B cell (primary cell): ENCODE measurements around the gene TMEM140. TPM values are rescaled to one million over a fixed set of nuclear protein-coding genes. Genes with fewer than 3 reads are reported as not detected.
A peak's percentile ranks its signal among the peaks of the same experiment; 100 is the strongest.

Source experiments
- ATAC-seq: fragments of 200-7000 bp; cut with Tn5 transposase; one replicate; pipeline ENCODE4 v1.10.0; 2021; ENCODE audit warnings: low read depth, mild to moderate bottlenecking, moderate number of reproducible peaks, moderate library complexity
- CTCF ChIA-PET: fragments of 350-600 bp; sonication (Branson Sonifier 250); formaldehyde crosslinking; loops from one replicate; lab custom pipeline; 2021; ENCODE audit warnings: antibody characterized with exemption, inconsistent platforms; lab: Charles Lee
- POLR2A ChIA-PET: fragments of 350-600 bp; sonication (Branson Sonifier 250); formaldehyde crosslinking; loops from one replicate; lab custom pipeline; 2021; ENCODE audit warnings: antibody characterized with exemption; lab: Charles Lee
- DNase-seq: peaks from one replicate; pipeline ENCODE4 v3.0.0; 2013
- H2AFZ ChIP-seq: 2 replicates; pipeline ENCODE4 v1.6.1; 2012; ENCODE audit warnings: mild to moderate bottlenecking, low read depth, low read length; ENCODE audit not compliant: insufficient read depth, poor library complexity, severe bottlenecking
- H3K27ac ChIP-seq, 2 donors: 1 replicate in 1 of 2; 2 replicates in 1 of 2; pipeline ENCODE4 v1.5.1; 2012 to 2013; ENCODE audit warnings: low read length in 2 of 2, mild to moderate bottlenecking in 2 of 2, moderate library complexity in 1 of 2
- H3K27me3 ChIP-seq, 4 experiments: fragments of 200-600 bp in 1 of 4; sonication (generic) in 1 of 4; replicated peaks in 1 of 4; 1 replicate in 2 of 4; 2 replicates in 2 of 4; pipeline versions ENCODE4 v1.6.1 to v1.7.0; 2013 to 2016; ENCODE audit warnings: low read length in 3 of 4, mild to moderate bottlenecking in 2 of 4, mixed read lengths in 1 of 4, moderate library complexity in 1 of 4; ENCODE audit not compliant: insufficient read depth in 4 of 4, control insufficient read depth in 3 of 4; ENCODE audit errors: control extremely low read depth in 1 of 4
- H3K36me3 ChIP-seq, 2 experiments: replicated peaks in 1 of 2; 1 replicate in 1 of 2; 2 replicates in 1 of 2; pipeline versions ENCODE4 v1.6.1 to v1.7.1; 2013; ENCODE audit warnings: low read length in 1 of 2; ENCODE audit not compliant: insufficient read depth in 2 of 2, control insufficient read depth in 1 of 2; ENCODE audit errors: control extremely low read depth in 1 of 2, extremely low read depth in 1 of 2
- H3K4me1 ChIP-seq, 2 donors: fragments of 200-600 bp in 1 of 2; sonication (generic) in 1 of 2; 1 replicate in 1 of 2; 2 replicates in 1 of 2; pipeline versions ENCODE4 v1.5.1 to v1.6.1; 2013 to 2017; ENCODE audit warnings: low read length in 2 of 2; ENCODE audit not compliant: control insufficient read depth in 2 of 2, insufficient read depth in 2 of 2
- H3K4me2 ChIP-seq: replicated peaks from 2 replicates; pipeline ENCODE3; 2012; ENCODE audit warnings: mild to moderate bottlenecking, low read depth, low read length; ENCODE audit not compliant: poor library complexity, severe bottlenecking
- H3K4me3 ChIP-seq, 5 experiments: fragments of 200-600 bp in 1 of 5; sonication (generic) in 1 of 5; 1 replicate in 3 of 5; 2 replicates in 2 of 5; pipeline versions ENCODE4 v1.5.1 to v1.7.0; 2011 to 2016; ENCODE audit warnings: low read length in 4 of 5, mild to moderate bottlenecking in 4 of 5, low read depth in 2 of 5, control low read depth in 1 of 5, moderate library complexity in 1 of 5; ENCODE audit not compliant: insufficient read depth in 1 of 5; ENCODE audit errors: control extremely low read depth in 1 of 5, extremely low read depth in 1 of 5
- H3K79me2 ChIP-seq: fragments of 200-600 bp; sonication (generic); one replicate; pipeline ENCODE4 v1.6.0; 2016; ENCODE audit warnings: low read length; ENCODE audit not compliant: control insufficient read depth, insufficient read depth
- H3K9ac ChIP-seq: fragments of 200-600 bp; sonication (generic); 2 replicates; pipeline ENCODE4 v1.6.1; 2017; ENCODE audit warnings: mild to moderate bottlenecking, low read length, moderate library complexity
- H3K9me3 ChIP-seq, 3 donors: one replicate each; pipeline versions ENCODE4 v1.6.1 to v1.7.1; 2013; ENCODE audit warnings: low read length in 2 of 3; ENCODE audit not compliant: control insufficient read depth in 2 of 3, insufficient read depth in 1 of 3; ENCODE audit errors: control extremely low read depth in 1 of 3
- H4K20me1 ChIP-seq: 2 replicates; pipeline ENCODE4 v1.6.0; 2012; ENCODE audit warnings: mild to moderate bottlenecking, low read length; ENCODE audit not compliant: insufficient read depth, control insufficient read depth, poor library complexity, severe bottlenecking
- H3K27ac Mint-ChIP-seq: one replicate; pipeline ENCODE4 v1.8.0; 2021; ENCODE audit warnings: mixed read lengths
- H3K27me3 Mint-ChIP-seq: one replicate; pipeline ENCODE4 v1.8.0; 2021; ENCODE audit warnings: mixed read lengths
- H3K4me1 Mint-ChIP-seq: one replicate; pipeline ENCODE4 v1.8.0; 2021; ENCODE audit warnings: mixed read lengths
- H3K4me3 Mint-ChIP-seq: one replicate; pipeline ENCODE4 v1.8.0; 2021; ENCODE audit warnings: mixed read lengths
- H3K9me3 Mint-ChIP-seq: one replicate; pipeline ENCODE4 v1.8.0; 2022; ENCODE audit warnings: mixed read lengths; ENCODE audit not compliant: insufficient read depth
- CTCF ChIP-seq: fragments of 200-600 bp; IDR thresholded peaks from one replicate; pipeline ENCODE4 v1.8.0; 2022; ENCODE audit warnings: antibody characterized with exemption, mild to moderate bottlenecking
- EZH2 ChIP-seq: IDR thresholded peaks from 2 replicates; pipeline ENCODE4 v1.6.1; 2012; ENCODE audit warnings: borderline replicate concordance, low read depth, mild to moderate bottlenecking, moderate library complexity, low read length; ENCODE audit not compliant: insufficient read depth, poor library complexity, severe bottlenecking
- WGBS: methylation state at CpG from one replicate; pipeline ENCODE4 v1.1.5; 2013; ENCODE audit warnings: missing lambda C conversion rate; ENCODE audit not compliant: insufficient coverage; 5-methylcytosine and 5-hydroxymethylcytosine counted together
- intact Hi-C: fragments of 100-400 bp; cut with micrococcal nuclease; formaldehyde crosslinking; loops from one replicate; pipeline ENCODE4 v1.10.0; 2022
- polyA plus RNA-seq: library from polyadenylated mRNA; depleted of rRNA; stranded (reverse); fragments of >200 nt; gene quantifications from 2 replicates; pipeline ENCODE4 v1.2.3, GENCODE V29; 2012
- total RNA-seq, 2 donors: library from RNA; stranded (reverse); fragments of 120-200 nt in 1 of 2; gene quantifications; 1 replicate in 1 of 2; 2 replicates in 1 of 2; pipeline versions ENCODE4 v1.2.3 to v1.2.4, GENCODE V29; 2013 to 2022

TMEM140 gene
- total and polyA plus RNA-seq, 2 donors (not counting 1 experiment from before 2014, with no cell fraction given) = 3.8 to 79.1 TPM

- intact Hi-C loops = loop anchor here (2.0 kb wide), 1 partner anchor 24 kb away; the partner anchor contains the start of gene WDR91
- H3K27me3 ChIP-seq = no peaks in the 10 kb centered on the region
- Mint-ChIP-seq H3K4me1 (peaks cover 22% of the 10 kb centered on the region), H3K27ac (peak overlapping the region; percentile 60), H3K27me3 (no peaks in the 10 kb centered on the region), H3K9me3 (peaks cover 5% of the 10 kb centered on the region), H3K4me3 (peak overlapping the region; percentile 65)
- WGBS = 65% methylated on average over 12 of the region's 12 CpGs
- ChIA-PET POLR2A (interaction anchor here (1.0 to 1.5 kb wide), 3 partner anchors 12 to 201 kb away, joined by 3 to 4 read pairs (median 3); partner anchors contain the start of genes AGBL3 and CYREN), CTCF (interaction anchor here (0.7 to 4.1 kb wide), 2 partner anchors 13 to 17 kb away, joined by 3 to 20 read pairs; partner anchors contain the start of gene CYREN)
- peaks cover 0 to 22% (median 11%) of the 10 kb centered on the region in 3 donors for H3K9me3 ChIP-seq
- H3K36me3 ChIP-seq = peaks cover 0 to 65% of the 10 kb centered on the region in 2 experiments
- no peak overlapping the region for H3K27ac ChIP-seq
- no peaks in the 10 kb centered on the region for H3K79me2 ChIP-seq
- no peak overlapping the region for H3K4me2 ChIP-seq
- no peak overlapping the region for H3K4me3 ChIP-seq
- TF ChIP-seq EZH2 = no peak
- TF ChIP-seq CTCF = no peak
- ATAC-seq (peak; percentile 56), DNase-seq (peak; percentile 49)
- H3K4me1 ChIP-seq = peaks cover 9 to 16% of the 10 kb centered on the region in 2 donors
- H2AFZ ChIP-seq = no peak overlapping the region
- H3K9ac ChIP-seq = no peak overlapping the region
- no peaks in the 10 kb centered on the region for H4K20me1 ChIP-seq
Measured at GRCh38 chr7:135186841-135187253, 39.0 kb downstream of the TMEM140 start.

GRCh38 chr7:135188298-135188984 lies 40.6 kb downstream of the TMEM140 start:
- Histone ChIP-seq H3K4me2 (no peak overlapping the region), H3K4me1 (peaks cover 9 to 16% of the 10 kb centered on the region in 2 donors), H3K9me3 (peaks cover 0 to 6% (median 0%) of the 10 kb centered on the region in 3 donors), H3K79me2 (no peaks in the 10 kb centered on the region), H4K20me1 (no peaks in the 10 kb centered on the region), H3K27me3 (no peaks in the 10 kb centered on the region), H3K4me3 (no peak overlapping the region), H3K9ac (no peak overlapping the region), H2AFZ (no peak overlapping the region), H3K36me3 (peaks cover 2 to 69% of the 10 kb centered on the region in 2 experiments), H3K27ac (peak overlapping the region in 1 of 2 donors; percentile 17)
- intact Hi-C loops = no loop called here
- ATAC-seq (peak; percentile 75), DNase-seq (peak; percentile 75)
- ChIA-PET CTCF (interaction anchor here (0.7 to 4.1 kb wide), 6 partner anchors 10 to 549 kb away, joined by 3 to 20 read pairs (median 3); partner anchors contain the start of genes AGBL3, CYREN and WDR91), POLR2A (interaction anchor here (1.0 kb wide), 1 partner anchor 23 kb away, joined by 3 read pairs; the partner anchor contains the start of gene WDR91)
- TF ChIP-seq CTCF (no peak), EZH2 (no peak)
- 83% methylated on average over 12 of the region's 12 CpGs for WGBS
- H3K27me3 Mint-ChIP-seq = no peaks in the 10 kb centered on the region
- H3K9me3 Mint-ChIP-seq = no peaks in the 10 kb centered on the region
- peak overlapping the region; percentile 54 for H3K4me3 Mint-ChIP-seq
- H3K4me1 Mint-ChIP-seq = peaks cover 22% of the 10 kb centered on the region
- H3K27ac Mint-ChIP-seq = peak overlapping the region; percentile 56
